WERI-Rb-1 (cell line): ENCODE results near the gene OR52D1.

Experiments used
- DNase-seq: peaks from one replicate; pipeline ENCODE4 v3.0.0-alpha.2; 2020
- H3K27ac ChIP-seq: fragments of 250-450 bp; sonication (Bioruptor Pico); 2 replicates; pipeline ENCODE4 v1.5.1; 2020; ENCODE audit warnings: mild to moderate bottlenecking, moderate library complexity
- H3K27me3 ChIP-seq: fragments of 250-450 bp; sonication (Bioruptor Pico); 2 replicates; pipeline ENCODE4 v1.5.1; 2021; ENCODE audit warnings: mild to moderate bottlenecking, low read depth, moderate library complexity; ENCODE audit not compliant: insufficient read depth, severe bottlenecking
- H3K36me3 ChIP-seq: fragments of 250-450 bp; sonication (Bioruptor Pico); 2 replicates; pipeline ENCODE4 v1.5.1; 2020; ENCODE audit warnings: mild to moderate bottlenecking, moderate library complexity
- H3K4me3 ChIP-seq: 2 replicates; pipeline ENCODE4 v1.5.1; 2011; ENCODE audit warnings: low read depth, mild to moderate bottlenecking, control low read depth, low read length
- H3K9me3 ChIP-seq: fragments of 250-450 bp; sonication (Bioruptor Pico); 2 replicates; pipeline ENCODE4 v1.5.1; 2021; ENCODE audit warnings: mild to moderate bottlenecking, moderate library complexity; ENCODE audit not compliant: severe bottlenecking
- CTCF ChIP-seq: IDR thresholded peaks from 2 replicates; pipeline ENCODE4 v1.5.1; 2011; ENCODE audit warnings: low read depth, mild to moderate bottlenecking, control low read depth, inconsistent platforms, low read length

OR52D1 gene

GRCh38 chr11:5488385-5488784 lies at the start of gene OR52D1:
Gene OR52D1, plus strand, starts transcription at chr11:5488685. Its CDS starts 22 bp downstream, at chr11:5488707.
- Histone ChIP-seq H3K27ac (no peak within 1 kb of the TSS), H3K9me3 (no peaks in the 10 kb centered on the region), H3K27me3 (no peaks in the 10 kb centered on the region), H3K4me3 (no peak within 1 kb of the TSS), H3K36me3 (no peaks in the 10 kb centered on the region)
- TF ChIP-seq CTCF, result no peak
- DNase-seq, result no peak

DNA sequence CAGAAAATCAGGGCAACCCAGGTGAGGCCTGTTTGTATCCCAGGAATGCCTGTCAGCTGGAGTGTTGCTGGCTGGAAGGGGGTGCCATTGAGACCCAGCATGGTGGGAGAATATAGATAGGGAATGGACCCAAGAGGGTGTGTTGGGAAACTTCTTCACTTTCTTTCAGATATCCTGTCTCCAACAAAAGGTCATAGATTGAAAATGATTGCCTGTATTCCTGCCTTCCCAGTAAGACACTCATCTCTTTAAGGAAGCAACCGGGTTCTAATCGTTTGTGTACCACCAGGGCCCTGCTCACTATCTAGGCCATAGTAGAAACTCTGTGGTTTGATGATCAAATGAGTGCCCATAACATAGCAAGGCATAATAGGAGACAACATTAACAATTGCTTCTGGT lies 47.1 kb upstream of the OR52D1 start, which contains the start of gene OR51I1:
Gene OR51I1 (minus strand): TSS at position 101 of the 400 bp plus-strand sequence. CDS start 0 bp downstream, at position 101.
- Histone ChIP-seq H3K4me3 (no peak within 1 kb of the TSS), H3K36me3 (no peaks in the 10 kb centered on the region), H3K27me3 (peaks cover 70% of the 10 kb centered on the region), H3K27ac (no peak within 1 kb of the TSS), H3K9me3 (no peaks in the 10 kb centered on the region)
- no peak for DNase-seq
- TF ChIP-seq CTCF, result no peak

DNA sequence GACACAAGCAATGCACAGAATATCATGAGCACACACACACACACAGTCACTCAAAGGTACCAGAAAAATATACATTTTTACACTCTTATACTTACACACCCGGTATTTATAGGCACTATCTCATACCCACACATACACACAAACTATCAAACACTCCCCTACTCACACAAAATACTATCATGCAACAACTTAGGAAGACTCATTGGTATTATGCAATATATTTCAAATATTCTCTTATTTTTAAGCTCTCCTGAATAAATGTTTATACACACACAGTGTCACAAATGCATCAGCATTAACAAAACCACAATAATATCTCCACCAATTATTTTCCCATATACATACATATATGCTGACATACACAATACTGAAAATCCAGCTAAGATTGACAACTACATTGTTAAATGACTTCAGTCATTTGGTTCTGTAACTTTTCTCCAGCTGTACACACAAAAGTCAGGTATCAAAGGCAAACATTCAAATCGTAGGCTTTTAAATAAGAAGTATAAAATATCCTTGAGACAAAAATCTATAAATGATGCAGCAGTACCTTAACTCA lies 44.6 kb upstream of the OR52D1 start:
- DNase-seq, result no peak
- H3K4me3 ChIP-seq, result no peak overlapping the region
- no peaks in the 10 kb centered on the region for H3K9me3 ChIP-seq
- no peak for TF ChIP-seq CTCF
- no peaks in the 10 kb centered on the region for H3K36me3 ChIP-seq
- peaks cover 62% of the 10 kb centered on the region for H3K27me3 ChIP-seq
- no peak overlapping the region for H3K27ac ChIP-seq

DNA sequence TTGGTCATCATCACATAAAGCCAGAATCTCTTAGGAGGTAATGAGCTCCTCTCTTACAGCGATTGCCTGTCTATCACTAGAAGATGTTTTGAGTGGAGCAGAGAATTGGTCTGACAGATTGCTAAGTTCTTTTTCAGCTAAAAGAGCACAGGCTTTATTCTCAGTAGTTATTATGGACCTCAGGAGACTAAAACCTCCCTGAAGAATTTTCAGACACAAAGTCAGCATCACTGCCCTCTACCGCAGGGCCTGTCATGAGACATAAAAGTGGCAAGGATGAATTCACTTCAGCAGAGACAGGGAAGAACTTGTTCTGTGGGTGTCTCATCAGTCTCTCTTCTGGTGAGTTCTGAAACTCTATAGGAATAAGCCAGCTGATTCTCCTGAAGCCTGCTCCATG lies 39.5 kb upstream of the OR52D1 start, which contains the start of gene OR51I2:
Gene OR51I2 (plus strand): TSS at position 301 of the 400 bp plus-strand sequence. CDS start 4,166 bp downstream, outside the sequence.
- TF ChIP-seq CTCF, result no peak
- H3K4me3 ChIP-seq, result no peak within 1 kb of the TSS
- no peak for DNase-seq
- H3K9me3 ChIP-seq, result no peaks in the 10 kb centered on the region
- no peak within 1 kb of the TSS for H3K27ac ChIP-seq
- no peaks in the 10 kb centered on the region for H3K36me3 ChIP-seq
- peaks cover 60% of the 10 kb centered on the region for H3K27me3 ChIP-seq

- TF ChIP-seq CTCF, result no peak
- Histone ChIP-seq H3K9me3 (no peaks in the 10 kb centered on the region), H3K27ac (no peak overlapping the region), H3K4me3 (no peak overlapping the region), H3K27me3 (peaks cover 62% of the 10 kb centered on the region), H3K36me3 (no peaks in the 10 kb centered on the region)
- DNase-seq, result no peak
Measured at GRCh38 chr11:5449432-5449831, 39.1 kb upstream of the OR52D1 start.
